Endothelial cell of umbilical vein (primary cell): ENCODE measurements around the gene UQCC2. TPM values are rescaled to one million over a fixed set of nuclear protein-coding genes. Genes with fewer than 3 reads are reported as not detected.

Source experiments
- BruUV-seq: library from RNA; stranded (reverse); fragments of 400-500 nt; replicated peaks from 2 replicates; lab custom pipeline; 2021; lab: Mats Ljungman, UMichigan
- CTCF ChIA-PET: fragments of 300-600, 350-600 bp; sonication (Branson Sonifier 250); formaldehyde crosslinking; loops from one replicate; lab custom pipeline; 2021; ENCODE audit warnings: antibody characterized with exemption, inconsistent platforms; lab: Charles Lee
- POLR2A ChIA-PET: fragments of 300-600, 350-600 bp; sonication (Branson Sonifier 250); formaldehyde crosslinking; loops from one replicate; lab custom pipeline; 2021; ENCODE audit warnings: antibody characterized with exemption, inconsistent platforms; lab: Charles Lee
- DNase-seq: peaks from one replicate; pipeline ENCODE4 v3.0.0-alpha.2; 2011; ENCODE audit warnings: low read depth, low spot score
- FAIRE-seq: peaks from 2 replicates; lab custom pipeline; 2011; peaks lifted over from hg19 to GRCh38; lab: Jason Lieb, UNC
- H2AFZ ChIP-seq: 2 replicates; pipeline ENCODE4 v1.6.0; 2012; ENCODE audit warnings: low read depth, low read length, control low read depth, inconsistent platforms
- H3K27ac ChIP-seq: 2 replicates; pipeline ENCODE4 v1.5.1; 2011; ENCODE audit warnings: low read depth, mild to moderate bottlenecking, control low read depth, low read length, moderate library complexity; ENCODE audit not compliant: insufficient read depth
- H3K27me3 ChIP-seq, 2 experiments: 2 replicates each; pipeline versions ENCODE4 v1.6.0 to v1.6.1; 2011; ENCODE audit warnings: low read length in 2 of 2, mixed read lengths in 1 of 2; ENCODE audit not compliant: control insufficient read depth in 2 of 2, insufficient read depth in 2 of 2
- H3K36me3 ChIP-seq, 2 experiments: 2 replicates in 1 of 2; 3 replicates in 1 of 2; pipeline ENCODE4 v1.5.1; 2011; ENCODE audit warnings: low read length in 2 of 2, mild to moderate bottlenecking in 1 of 2, moderate library complexity in 1 of 2; ENCODE audit not compliant: control insufficient read depth in 2 of 2, insufficient read depth in 2 of 2; ENCODE audit errors: extremely low read depth in 1 of 2
- H3K4me1 ChIP-seq: 3 replicates; pipeline ENCODE4 v1.5.1; 2011; ENCODE audit warnings: mild to moderate bottlenecking, low read length; ENCODE audit not compliant: control insufficient read depth, insufficient read depth; ENCODE audit errors: extremely low read depth
- H3K4me2 ChIP-seq: 2 replicates; pipeline ENCODE4 v1.6.1; 2011; ENCODE audit warnings: low read length, control low read depth, mixed read lengths; ENCODE audit not compliant: insufficient read depth
- H3K4me3 ChIP-seq, 3 experiments: fragments of 200-600 bp in 1 of 3; sonication (generic), shearing (Covaris generic) in 1 of 3; replicated peaks in 1 of 3; 2 replicates each; pipeline ENCODE4 v1.5.1; 2011 to 2016; ENCODE audit warnings: control low read depth in 3 of 3, low read length in 3 of 3, mild to moderate bottlenecking in 2 of 3, inconsistent platforms in 1 of 3, low read depth in 1 of 3, moderate library complexity in 1 of 3; ENCODE audit not compliant: insufficient read depth in 1 of 3
- H3K79me2 ChIP-seq: 2 replicates; pipeline ENCODE4 v1.6.0; 2012; ENCODE audit warnings: low read length, inconsistent platforms; ENCODE audit not compliant: control insufficient read depth, insufficient read depth
- H3K9ac ChIP-seq: replicated peaks from 2 replicates; pipeline ENCODE3; 2011; ENCODE audit warnings: low read length, control low read depth; ENCODE audit not compliant: insufficient read depth; ENCODE audit errors: extremely low read depth
- H3K9me1 ChIP-seq: replicated peaks from 3 replicates; pipeline ENCODE4 v1.6.0; 2011; ENCODE audit warnings: mild to moderate bottlenecking, low read length; ENCODE audit not compliant: control insufficient read depth, insufficient read depth; ENCODE audit errors: extremely low read depth
- H3K9me3 ChIP-seq: replicated peaks from 2 replicates; pipeline ENCODE4 v1.5.1; 2012; ENCODE audit warnings: low read length, inconsistent platforms; ENCODE audit not compliant: control insufficient read depth, insufficient read depth
- H4K20me1 ChIP-seq: replicated peaks from 2 replicates; pipeline ENCODE3; 2011; ENCODE audit warnings: mild to moderate bottlenecking, low read length; ENCODE audit not compliant: control insufficient read depth, insufficient read depth; ENCODE audit errors: extremely low read depth
- EZH2 ChIP-seq: IDR thresholded peaks from 2 replicates; pipeline ENCODE4 v1.6.1; 2012; ENCODE audit warnings: borderline replicate concordance, low read depth, mild to moderate bottlenecking, moderate library complexity, low read length, inconsistent platforms; ENCODE audit not compliant: severe bottlenecking
- FOS ChIP-seq: IDR thresholded peaks from 2 replicates; pipeline ENCODE4 v1.6.1; 2011; ENCODE audit warnings: mild to moderate bottlenecking, low read length, moderate library complexity, borderline replicate concordance; ENCODE audit not compliant: insufficient read depth
- GATA2 ChIP-seq: IDR thresholded peaks from 2 replicates; pipeline ENCODE4 v1.7.0; 2011; ENCODE audit warnings: low read depth, mild to moderate bottlenecking, moderate library complexity, mixed read lengths, low read length; ENCODE audit not compliant: insufficient read length, insufficient read depth
- JUN ChIP-seq: IDR thresholded peaks from 2 replicates; pipeline ENCODE4 v1.6.1; 2011; ENCODE audit warnings: borderline replicate concordance, low read depth; ENCODE audit not compliant: insufficient read length, insufficient read depth
- MYC ChIP-seq: IDR thresholded peaks from one replicate; pipeline ENCODE4 v1.6.1; 2011; ENCODE audit warnings: mild to moderate bottlenecking, low read depth, low read length
- POLR2A ChIP-seq: IDR thresholded peaks from 2 replicates; pipeline ENCODE4 v1.6.1; 2012; ENCODE audit warnings: low read depth, mild to moderate bottlenecking, control low read depth, low read length
- POLR2AphosphoS5 ChIP-seq: IDR thresholded peaks from 2 replicates; pipeline ENCODE4 v1.6.1; 2012; ENCODE audit warnings: low read depth, mild to moderate bottlenecking, control low read depth, low read length, moderate library complexity; ENCODE audit not compliant: insufficient read depth
- dilution Hi-C: fragments of 300-500 bp; cut with MboI; formaldehyde crosslinking; loops from one replicate; pipeline ENCODE4 v1.15.0; 2019; ENCODE audit warnings: low sequenced_read_pairs; ENCODE audit not compliant: extremely low pct_ligation_motif_present
- intact Hi-C: fragments of 100-400 bp; cut with micrococcal nuclease; formaldehyde crosslinking; loops from one replicate; pipeline ENCODE4 v1.10.0; 2022
- polyA plus RNA-seq, 4 experiments: library from polyadenylated mRNA; depleted of rRNA in 3 of 4; stranded (reverse) in 3 of 4; unstranded in 1 of 4; fragments of >200 nt; gene quantifications; 2 replicates each; pipeline versions ENCODE4 v1.2.1 to v1.2.3, GENCODE V29; 2011 to 2012; ENCODE audit warnings: missing spikeins in 1 of 4
- total RNA-seq: library from RNA; stranded (reverse); gene quantifications from 2 replicates; pipeline ENCODE4 v1.2.3, GENCODE V29; 2021
- TF ChIP-seq, protein P1 (sequence below), 2 donors: IDR thresholded peaks; 1 replicate in 1 of 2; 2 replicates in 1 of 2; pipeline ENCODE4 v1.5.1; 2011; ENCODE audit warnings: low read length in 2 of 2, mild to moderate bottlenecking in 2 of 2, moderate library complexity in 2 of 2, control low read depth in 1 of 2, inconsistent platforms in 1 of 2, low read depth in 1 of 2; ENCODE audit not compliant: insufficient read depth in 1 of 2; ENCODE audit errors: extremely low read depth in 1 of 2
- TF ChIP-seq, protein P2 (sequence below): IDR thresholded peaks from 2 replicates; pipeline ENCODE4 v1.6.1; 2011; ENCODE audit not compliant: insufficient read depth, insufficient read length

Gene UQCC2
- total and polyA plus RNA-seq, 2 donors (not counting 3 experiments of a cell fraction or from before 2014, with no cell fraction given), result 46.3 to 95.3 TPM

GRCh38 chr6:33759887-33760629, 48.6 kb upstream of the UQCC2 start:
- no peaks in the 10 kb centered on the region for H4K20me1 ChIP-seq
- no peak for FAIRE-seq
- CTCF ChIA-PET, result interaction anchor here (0.9 to 1.5 kb wide), 8 partner anchors 8 to 265 kb away, joined by 3 to 5 read pairs (median 4); no protein-coding TSS in a partner anchor
- TF ChIP-seq GATA2, result no peak
- no peak for TF ChIP-seq EZH2
- TF ChIP-seq JUN, result no peak
- TF ChIP-seq FOS, result no peak
- no peak for TF ChIP-seq POLR2A
- TF ChIP-seq POLR2AphosphoS5, result no peak
- TF ChIP-seq, protein P1, sequence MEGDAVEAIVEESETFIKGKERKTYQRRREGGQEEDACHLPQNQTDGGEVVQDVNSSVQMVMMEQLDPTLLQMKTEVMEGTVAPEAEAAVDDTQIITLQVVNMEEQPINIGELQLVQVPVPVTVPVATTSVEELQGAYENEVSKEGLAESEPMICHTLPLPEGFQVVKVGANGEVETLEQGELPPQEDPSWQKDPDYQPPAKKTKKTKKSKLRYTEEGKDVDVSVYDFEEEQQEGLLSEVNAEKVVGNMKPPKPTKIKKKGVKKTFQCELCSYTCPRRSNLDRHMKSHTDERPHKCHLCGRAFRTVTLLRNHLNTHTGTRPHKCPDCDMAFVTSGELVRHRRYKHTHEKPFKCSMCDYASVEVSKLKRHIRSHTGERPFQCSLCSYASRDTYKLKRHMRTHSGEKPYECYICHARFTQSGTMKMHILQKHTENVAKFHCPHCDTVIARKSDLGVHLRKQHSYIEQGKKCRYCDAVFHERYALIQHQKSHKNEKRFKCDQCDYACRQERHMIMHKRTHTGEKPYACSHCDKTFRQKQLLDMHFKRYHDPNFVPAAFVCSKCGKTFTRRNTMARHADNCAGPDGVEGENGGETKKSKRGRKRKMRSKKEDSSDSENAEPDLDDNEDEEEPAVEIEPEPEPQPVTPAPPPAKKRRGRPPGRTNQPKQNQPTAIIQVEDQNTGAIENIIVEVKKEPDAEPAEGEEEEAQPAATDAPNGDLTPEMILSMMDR (IDR thresholded peaks at IDR 0.05; ENCODE audit: extremely low read depth in 1 of 2, insufficient read depth in 1 of 2, low read depth in 1 of 2, low read length in 2 of 2), result no peak
- TF ChIP-seq MYC, result no peak
- TF ChIP-seq, protein P2, sequence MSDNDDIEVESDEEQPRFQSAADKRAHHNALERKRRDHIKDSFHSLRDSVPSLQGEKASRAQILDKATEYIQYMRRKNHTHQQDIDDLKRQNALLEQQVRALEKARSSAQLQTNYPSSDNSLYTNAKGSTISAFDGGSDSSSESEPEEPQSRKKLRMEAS, result no peak
- dilution Hi-C loops (no loop called here), intact Hi-C loops (no loop called here)
- no peaks in the 10 kb centered on the region for H3K79me2 ChIP-seq
- BruUV-seq, result no TSS peak
- H3K9me3 ChIP-seq, result no peaks in the 10 kb centered on the region
- no peak overlapping the region for H3K9ac ChIP-seq
- H3K9me1 ChIP-seq, result no peaks in the 10 kb centered on the region
- H3K4me1 ChIP-seq, result no peaks in the 10 kb centered on the region
- no peak for DNase-seq
- H3K36me3 ChIP-seq, result no peaks in the 10 kb centered on the region
- H3K27me3 ChIP-seq, result no peaks in the 10 kb centered on the region
- H3K4me2 ChIP-seq, result no peak overlapping the region
- H3K4me3 ChIP-seq, result no peak overlapping the region
- H2AFZ ChIP-seq, result no peak overlapping the region
- POLR2A ChIA-PET, result interaction anchor here (0.7 kb wide), 1 partner anchor 224 kb away, joined by 4 read pairs; no protein-coding TSS in a partner anchor
- H3K27ac ChIP-seq, result no peak overlapping the region
